ENCODE data around the gene TMEFF2.

DNA sequence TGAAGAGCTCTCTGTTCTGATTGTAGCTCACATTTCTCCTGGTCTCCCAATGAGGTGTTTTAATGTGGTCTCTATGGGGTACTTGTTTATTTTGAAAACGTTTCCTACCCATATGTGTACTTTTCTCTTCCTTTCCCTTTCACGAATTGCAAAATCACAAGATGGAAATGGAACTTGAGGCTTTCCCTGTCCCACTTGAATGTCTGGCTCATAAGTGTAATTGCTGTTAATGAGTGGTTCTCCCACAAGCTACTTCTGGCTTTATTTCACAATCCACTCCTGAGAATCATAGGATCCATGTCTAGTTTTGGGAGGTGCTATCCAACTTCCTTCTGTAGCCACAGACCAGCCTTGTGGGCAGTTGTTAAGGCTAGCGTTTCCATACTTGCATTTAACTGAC, 266.7 kb downstream of the TMEFF2 start:
- TF ChIP-seq CHD7 (IDR thresholded peaks at IDR 0.05; ENCODE audit: insufficient replicate concordance, low read length) (no peak), KDM5A (IDR thresholded peaks at IDR 0.05; ENCODE audit: low read length) (no peak), EP300 (IDR thresholded peaks at IDR 0.05; ENCODE audit: borderline replicate concordance in 1 of 2, low read depth in 2 of 2, low read length in 2 of 2) (no peak), SRF (IDR thresholded peaks at IDR 0.05; ENCODE audit: low read depth, low read length) (no peak), RAD21 (IDR thresholded peaks at IDR 0.05 in 1 of 2, conservative IDR thresholded peaks at IDR 0.05 in 1 of 2; ENCODE audit: low read depth in 2 of 2, low read length in 2 of 2) (no peak), POLR2A (IDR thresholded peaks at IDR 0.05; ENCODE audit: control extremely low read depth in 1 of 2, low read depth in 2 of 2, low read length in 2 of 2) (no peak), GABPA (IDR thresholded peaks at IDR 0.05; ENCODE audit: borderline replicate concordance, insufficient read depth, low read length) (no peak)
- TF ChIP-seq, protein P1, sequence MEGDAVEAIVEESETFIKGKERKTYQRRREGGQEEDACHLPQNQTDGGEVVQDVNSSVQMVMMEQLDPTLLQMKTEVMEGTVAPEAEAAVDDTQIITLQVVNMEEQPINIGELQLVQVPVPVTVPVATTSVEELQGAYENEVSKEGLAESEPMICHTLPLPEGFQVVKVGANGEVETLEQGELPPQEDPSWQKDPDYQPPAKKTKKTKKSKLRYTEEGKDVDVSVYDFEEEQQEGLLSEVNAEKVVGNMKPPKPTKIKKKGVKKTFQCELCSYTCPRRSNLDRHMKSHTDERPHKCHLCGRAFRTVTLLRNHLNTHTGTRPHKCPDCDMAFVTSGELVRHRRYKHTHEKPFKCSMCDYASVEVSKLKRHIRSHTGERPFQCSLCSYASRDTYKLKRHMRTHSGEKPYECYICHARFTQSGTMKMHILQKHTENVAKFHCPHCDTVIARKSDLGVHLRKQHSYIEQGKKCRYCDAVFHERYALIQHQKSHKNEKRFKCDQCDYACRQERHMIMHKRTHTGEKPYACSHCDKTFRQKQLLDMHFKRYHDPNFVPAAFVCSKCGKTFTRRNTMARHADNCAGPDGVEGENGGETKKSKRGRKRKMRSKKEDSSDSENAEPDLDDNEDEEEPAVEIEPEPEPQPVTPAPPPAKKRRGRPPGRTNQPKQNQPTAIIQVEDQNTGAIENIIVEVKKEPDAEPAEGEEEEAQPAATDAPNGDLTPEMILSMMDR (IDR thresholded peaks at IDR 0.05; ENCODE audit: control extremely low read depth in 1 of 3, insufficient read depth in 1 of 3, low read depth in 1 of 3, low read length in 3 of 3) = no peak

All from H1 (cell line).